A549 (cell line): ENCODE measurements around the gene IGFL4. TPM values are rescaled to one million over a fixed set of nuclear protein-coding genes. Genes with fewer than 3 reads are reported as not detected.

ENCODE experiments used
- ATAC-seq, 2 experiments: fragments of 200-7000 bp in 1 of 2; fragments of >200 bp in 1 of 2; cut with Nextera tagmentation in 1 of 2; cut with Tn5 transposase in 1 of 2; 3 replicates each; pipeline versions ENCODE4 v1.8.0 to v1.9.1; 2018 to 2020; ENCODE audit warnings: mild to moderate bottlenecking in 1 of 2, moderate library complexity in 1 of 2
- CTCF ChIA-PET: fragments of 300-600 bp; sonication (Branson Sonifier 250); formaldehyde crosslinking; extraction: SDS; loops from one replicate; lab custom pipeline; 2021; ENCODE audit warnings: antibody characterized with exemption, inconsistent platforms; lab: Yijun Ruan, JAX
- POLR2A ChIA-PET: fragments of 350-600 bp; formaldehyde crosslinking; extraction: SDS; loops from one replicate; lab custom pipeline; 2021; ENCODE audit warnings: antibody characterized with exemption, inconsistent platforms; lab: Yijun Ruan, JAX
- DNase-seq, 2 experiments: peaks; one replicate each; pipeline versions ENCODE4 v3.0.0 to v3.0.0-alpha.2; 2011 to 2016; ENCODE audit warnings: low read depth in 1 of 2, low spot score in 1 of 2
- FAIRE-seq: peaks from 2 replicates; lab custom pipeline; 2011; peaks lifted over from hg19 to GRCh38; lab: Jason Lieb, UNC
- H3K27ac ChIP-seq, 2 experiments: fragments of >200 bp; sonication (Bioruptor Twin); formaldehyde crosslinking; 3 replicates each; pipeline ENCODE4 v1.5.1; 2016 to 2017
- H3K4me1 ChIP-seq: fragments of >200 bp; sonication (Bioruptor Twin); formaldehyde crosslinking; 3 replicates; pipeline ENCODE4 v1.6.1; 2016
- H3K4me2 ChIP-seq: fragments of >200 bp; sonication (Bioruptor Twin); formaldehyde crosslinking; 3 replicates; pipeline ENCODE4 v1.6.1; 2016
- H3K4me3 ChIP-seq: fragments of >200 bp; sonication (Bioruptor Twin); formaldehyde crosslinking; 3 replicates; pipeline ENCODE4 v1.5.1; 2016
- H3K9me3 ChIP-seq: fragments of >200 bp; sonication (Bioruptor Twin); formaldehyde crosslinking; 3 replicates; pipeline ENCODE4 v1.6.1; 2016
- BHLHE40 ChIP-seq: IDR thresholded peaks from 2 replicates; pipeline ENCODE4 v1.6.1; 2012; ENCODE audit warnings: low read depth, low read length, inconsistent platforms
- CHD4 ChIP-seq: fragments of 200-600 bp; sonication (generic); IDR thresholded peaks from 2 replicates; pipeline ENCODE4 v1.6.1; 2016; ENCODE audit warnings: antibody characterized with exemption, mild to moderate bottlenecking, borderline replicate concordance
- EHF ChIP-seq: fragments of 250-450 bp; sonication (Bioruptor Pico); IDR thresholded peaks from 2 replicates; pipeline ENCODE4 v1.5.0; 2020; ENCODE audit warnings: mild to moderate bottlenecking
- ESRRA ChIP-seq: fragments of 150-350 bp; IDR thresholded peaks from 2 replicates; pipeline ENCODE4 v1.6.1; 2014; ENCODE audit warnings: mild to moderate bottlenecking, low read length, borderline replicate concordance
- FOSB ChIP-seq: fragments of 250-450 bp; sonication (Bioruptor Pico); IDR thresholded peaks from 2 replicates; pipeline ENCODE4 v1.5.0; 2020; ENCODE audit warnings: mild to moderate bottlenecking, moderate library complexity
- FOSL2 ChIP-seq, 2 experiments: fragments of 450-650 bp in 1 of 2; fragments of >200 bp in 1 of 2; sonication (Bioruptor Twin) in 1 of 2; formaldehyde crosslinking; IDR thresholded peaks; 2 replicates each; pipeline versions ENCODE4 v1.5.0 to v1.6.1; 2016 to 2020; ENCODE audit warnings: mild to moderate bottlenecking in 1 of 2, moderate library complexity in 1 of 2
- FOXS1 ChIP-seq: fragments of 250-450 bp; sonication (Bioruptor Pico); IDR thresholded peaks from 2 replicates; pipeline ENCODE4 v1.5.0; 2020; ENCODE audit warnings: mild to moderate bottlenecking, moderate library complexity
- GATA3 ChIP-seq: IDR thresholded peaks from 2 replicates; pipeline ENCODE4 v1.6.1; 2012; ENCODE audit warnings: borderline replicate concordance
- HOXB13 ChIP-seq: fragments of 250-450 bp; sonication (Bioruptor Pico); IDR thresholded peaks from 2 replicates; pipeline ENCODE4 v1.5.0; 2020; ENCODE audit warnings: low read depth, mild to moderate bottlenecking, moderate library complexity
- KDM5A ChIP-seq: fragments of 200-600 bp; sonication (generic); IDR thresholded peaks from 2 replicates; pipeline ENCODE4 v1.6.1; 2016; ENCODE audit warnings: antibody characterized with exemption, mild to moderate bottlenecking
- MYC ChIP-seq: IDR thresholded peaks from 2 replicates; pipeline ENCODE4 v1.6.1; 2012; ENCODE audit warnings: mild to moderate bottlenecking, inconsistent platforms, low read length, improper control_type of control experiment, borderline replicate concordance
- NPAS2 ChIP-seq: fragments of 250-450 bp; sonication (Bioruptor Pico); IDR thresholded peaks from 2 replicates; pipeline ENCODE4 v1.8.0; 2022; ENCODE audit warnings: mild to moderate bottlenecking, moderate library complexity, borderline replicate concordance
- POLR2A ChIP-seq: IDR thresholded peaks from 2 replicates; pipeline ENCODE4 v1.6.1; 2012; ENCODE audit warnings: mild to moderate bottlenecking, low read length
- RCOR1 ChIP-seq: fragments of 150-350 bp; IDR thresholded peaks from 2 replicates; pipeline ENCODE4 v1.6.1; 2014; ENCODE audit warnings: antibody characterized with exemption, low read length, low read depth
- RNF2 ChIP-seq: fragments of 200-600 bp; sonication (generic); IDR thresholded peaks from 2 replicates; pipeline ENCODE4 v1.6.1; 2016; ENCODE audit warnings: low read depth, mild to moderate bottlenecking, antibody characterized with exemption, moderate library complexity, borderline replicate concordance
- SMC3 ChIP-seq: fragments of >200 bp; sonication (Bioruptor Twin); formaldehyde crosslinking; IDR thresholded peaks from 3 replicates; pipeline ENCODE4 v1.6.1; 2018; ENCODE audit warnings: inconsistent platforms
- TFCP2L1 ChIP-seq: fragments of 250-450 bp; sonication (Bioruptor Pico); IDR thresholded peaks from 2 replicates; pipeline ENCODE4 v1.5.0; 2021; ENCODE audit warnings: mild to moderate bottlenecking
- WGBS: methylation state at CpG from one replicate; pipeline ENCODE4 v1.1.6; 2017; ENCODE audit errors: missing lambda C conversion rate; 5-methylcytosine and 5-hydroxymethylcytosine counted together
- polyA plus RNA-seq, 4 experiments: library from polyadenylated mRNA; depleted of rRNA in 3 of 4; stranded (reverse); fragments of >200 nt; fragmentation: RNase III in 1 of 4; extraction: RNeasy Plus Mini Kit Qiagen cat#74134 plus additional on column Dnase treatment in 1 of 4; gene quantifications; 2 replicates in 3 of 4; 3 replicates in 1 of 4; pipeline ENCODE4 v1.2.3, GENCODE V29; 2011 to 2017
- TF ChIP-seq, protein P1 (sequence below): fragments of >200 bp; sonication (Bioruptor Twin); formaldehyde crosslinking; IDR thresholded peaks from 3 replicates; pipeline ENCODE4 v1.5.1; 2016
- TF ChIP-seq, protein P2 (sequence below): IDR thresholded peaks from 2 replicates; pipeline ENCODE4 v1.6.1; 2012; ENCODE audit warnings: low read depth, borderline replicate concordance
- TF ChIP-seq, protein P3 (sequence below): IDR thresholded peaks from 2 replicates; pipeline ENCODE4 v1.6.1; 2012
- TF ChIP-seq, protein P4 (sequence below): fragments of 150-350 bp; IDR thresholded peaks from 2 replicates; pipeline ENCODE4 v1.6.1; 2014; ENCODE audit warnings: low read depth, mild to moderate bottlenecking, low read length
- TF ChIP-seq, protein P5 (sequence below): fragments of 250-450 bp; sonication (Bioruptor Pico); IDR thresholded peaks from 2 replicates; pipeline ENCODE4 v1.5.0; 2020; ENCODE audit warnings: low read depth, mild to moderate bottlenecking, moderate library complexity
- TF ChIP-seq, protein P6 (sequence below): fragments of 250-450 bp; sonication (Bioruptor Pico); IDR thresholded peaks from 2 replicates; pipeline ENCODE4 v1.5.0; 2021; ENCODE audit warnings: mild to moderate bottlenecking, moderate library complexity, borderline replicate concordance
- TF ChIP-seq, protein P7 (sequence below): IDR thresholded peaks from 2 replicates; pipeline ENCODE4 v1.6.1; 2012

The IGFL4 gene
- polyA plus RNA-seq, 2 of the 4 experiments (the other 2 are of a cell fraction), result 1.7 to 3.1 TPM

DNA sequence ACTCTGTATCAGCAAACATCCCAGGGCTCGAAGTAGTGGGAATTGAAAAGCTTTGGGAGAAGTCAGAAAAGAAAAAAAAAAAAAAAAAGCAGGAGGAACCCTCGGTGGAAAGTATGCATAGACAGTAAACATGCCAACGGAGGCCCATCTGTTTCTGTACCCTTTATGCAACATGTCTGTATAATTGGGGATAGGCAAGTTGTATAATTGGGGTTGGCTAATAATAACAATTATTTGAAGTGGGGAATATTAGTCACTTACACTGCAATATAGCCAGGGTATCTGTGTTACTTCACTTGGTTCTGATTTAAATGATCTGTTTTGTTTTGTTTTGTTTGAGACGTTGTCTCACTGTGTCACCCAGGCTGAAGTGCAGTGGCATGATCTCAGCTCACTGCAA lies 12.1 kb upstream of the IGFL4 start:
- Histone ChIP-seq H3K4me3 (no peak overlapping the region), H3K27ac (no peak overlapping the region), H3K4me1 (peaks cover 8% of the 10 kb centered on the region; the same call in 2 of the 3 replicates), H3K4me2 (no peak overlapping the region), H3K9me3 (peaks cover 16% of the 10 kb centered on the region)
- 13% methylated on average over 4 of the region's 4 CpGs for WGBS
- DNase-seq (no peak), ATAC-seq (no peak), FAIRE-seq (no peak)
- POLR2A ChIA-PET, result interaction anchor here (1.1 kb wide), 1 partner anchor 17 kb away, joined by 4 read pairs; no protein-coding TSS in a partner anchor
- TF ChIP-seq, protein P1, sequence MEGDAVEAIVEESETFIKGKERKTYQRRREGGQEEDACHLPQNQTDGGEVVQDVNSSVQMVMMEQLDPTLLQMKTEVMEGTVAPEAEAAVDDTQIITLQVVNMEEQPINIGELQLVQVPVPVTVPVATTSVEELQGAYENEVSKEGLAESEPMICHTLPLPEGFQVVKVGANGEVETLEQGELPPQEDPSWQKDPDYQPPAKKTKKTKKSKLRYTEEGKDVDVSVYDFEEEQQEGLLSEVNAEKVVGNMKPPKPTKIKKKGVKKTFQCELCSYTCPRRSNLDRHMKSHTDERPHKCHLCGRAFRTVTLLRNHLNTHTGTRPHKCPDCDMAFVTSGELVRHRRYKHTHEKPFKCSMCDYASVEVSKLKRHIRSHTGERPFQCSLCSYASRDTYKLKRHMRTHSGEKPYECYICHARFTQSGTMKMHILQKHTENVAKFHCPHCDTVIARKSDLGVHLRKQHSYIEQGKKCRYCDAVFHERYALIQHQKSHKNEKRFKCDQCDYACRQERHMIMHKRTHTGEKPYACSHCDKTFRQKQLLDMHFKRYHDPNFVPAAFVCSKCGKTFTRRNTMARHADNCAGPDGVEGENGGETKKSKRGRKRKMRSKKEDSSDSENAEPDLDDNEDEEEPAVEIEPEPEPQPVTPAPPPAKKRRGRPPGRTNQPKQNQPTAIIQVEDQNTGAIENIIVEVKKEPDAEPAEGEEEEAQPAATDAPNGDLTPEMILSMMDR, result no peak
- TF ChIP-seq FOSL2 (IDR thresholded peaks at IDR 0.05), result no peak
- TF ChIP-seq FOSL2 (CRISPR knock-in tag; IDR thresholded peaks at IDR 0.05), result no peak
- TF ChIP-seq, protein P2, sequence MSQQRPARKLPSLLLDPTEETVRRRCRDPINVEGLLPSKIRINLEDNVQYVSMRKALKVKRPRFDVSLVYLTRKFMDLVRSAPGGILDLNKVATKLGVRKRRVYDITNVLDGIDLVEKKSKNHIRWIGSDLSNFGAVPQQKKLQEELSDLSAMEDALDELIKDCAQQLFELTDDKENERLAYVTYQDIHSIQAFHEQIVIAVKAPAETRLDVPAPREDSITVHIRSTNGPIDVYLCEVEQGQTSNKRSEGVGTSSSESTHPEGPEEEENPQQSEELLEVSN, result no peak
- TF ChIP-seq, protein P3, sequence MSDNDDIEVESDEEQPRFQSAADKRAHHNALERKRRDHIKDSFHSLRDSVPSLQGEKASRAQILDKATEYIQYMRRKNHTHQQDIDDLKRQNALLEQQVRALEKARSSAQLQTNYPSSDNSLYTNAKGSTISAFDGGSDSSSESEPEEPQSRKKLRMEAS, result no peak
- TF ChIP-seq RCOR1, result no peak
- TF ChIP-seq POLR2A, result no peak
- TF ChIP-seq HOXB13 (CRISPR knock-in tag), result no peak
- CTCF ChIA-PET, result interaction anchor here (0.6 to 36.0 kb wide), 8 partner anchors 11 to 1155 kb away, joined by 3 to 713 read pairs (median 12); partner anchors contain the start of gene IGFL4

DNA sequence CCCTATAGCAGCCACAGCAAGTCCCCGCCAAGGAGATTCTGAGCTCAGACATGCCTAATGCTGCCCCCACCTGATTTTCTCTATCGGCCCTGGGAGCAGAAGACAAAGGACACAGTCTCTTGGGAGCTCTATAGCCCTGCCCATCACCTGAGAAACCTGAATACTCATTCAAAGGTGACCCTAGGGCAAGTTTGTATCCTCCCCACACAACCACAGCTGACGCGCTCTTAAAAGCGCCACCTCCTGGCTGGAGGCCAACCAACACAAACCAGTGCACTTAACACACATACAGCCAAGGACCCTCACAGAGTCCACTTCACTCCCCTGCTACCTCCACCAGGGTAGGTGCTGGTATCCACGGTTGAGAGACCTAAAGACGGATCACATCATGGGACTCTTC lies 8.8 kb upstream of the IGFL4 start:
- ChIA-PET CTCF (interaction anchor here (1.2 to 36.0 kb wide), 6 partner anchors 8 to 30 kb away, joined by 4 to 713 read pairs (median 6); partner anchors contain the start of gene IGFL4), POLR2A (no interaction called here)
- TF ChIP-seq TFCP2L1 (CRISPR knock-in tag) (no peak), MYC (no peak), EHF (CRISPR knock-in tag) (no peak), RNF2 (no peak), NPAS2 (CRISPR knock-in tag) (no peak), FOSB (CRISPR knock-in tag) (no peak)
- TF ChIP-seq, protein P4, sequence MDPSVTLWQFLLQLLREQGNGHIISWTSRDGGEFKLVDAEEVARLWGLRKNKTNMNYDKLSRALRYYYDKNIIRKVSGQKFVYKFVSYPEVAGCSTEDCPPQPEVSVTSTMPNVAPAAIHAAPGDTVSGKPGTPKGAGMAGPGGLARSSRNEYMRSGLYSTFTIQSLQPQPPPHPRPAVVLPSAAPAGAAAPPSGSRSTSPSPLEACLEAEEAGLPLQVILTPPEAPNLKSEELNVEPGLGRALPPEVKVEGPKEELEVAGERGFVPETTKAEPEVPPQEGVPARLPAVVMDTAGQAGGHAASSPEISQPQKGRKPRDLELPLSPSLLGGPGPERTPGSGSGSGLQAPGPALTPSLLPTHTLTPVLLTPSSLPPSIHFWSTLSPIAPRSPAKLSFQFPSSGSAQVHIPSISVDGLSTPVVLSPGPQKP, result no peak
- TF ChIP-seq, protein P5, sequence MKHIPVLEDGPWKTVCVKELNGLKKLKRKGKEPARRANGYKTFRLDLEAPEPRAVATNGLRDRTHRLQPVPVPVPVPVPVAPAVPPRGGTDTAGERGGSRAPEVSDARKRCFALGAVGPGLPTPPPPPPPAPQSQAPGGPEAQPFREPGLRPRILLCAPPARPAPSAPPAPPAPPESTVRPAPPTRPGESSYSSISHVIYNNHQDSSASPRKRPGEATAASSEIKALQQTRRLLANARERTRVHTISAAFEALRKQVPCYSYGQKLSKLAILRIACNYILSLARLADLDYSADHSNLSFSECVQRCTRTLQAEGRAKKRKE (CRISPR knock-in tag), result no peak
- Histone ChIP-seq H3K4me3 (no peak overlapping the region), H3K27ac (no peak overlapping the region), H3K4me1 (no peaks in the 10 kb centered on the region), H3K9me3 (peaks cover 46% of the 10 kb centered on the region), H3K4me2 (no peak overlapping the region)
- WGBS, result 60% methylated on average over 7 of the region's 7 CpGs
- DNase-seq (no peak), FAIRE-seq (no peak), ATAC-seq (no peak)

DNA sequence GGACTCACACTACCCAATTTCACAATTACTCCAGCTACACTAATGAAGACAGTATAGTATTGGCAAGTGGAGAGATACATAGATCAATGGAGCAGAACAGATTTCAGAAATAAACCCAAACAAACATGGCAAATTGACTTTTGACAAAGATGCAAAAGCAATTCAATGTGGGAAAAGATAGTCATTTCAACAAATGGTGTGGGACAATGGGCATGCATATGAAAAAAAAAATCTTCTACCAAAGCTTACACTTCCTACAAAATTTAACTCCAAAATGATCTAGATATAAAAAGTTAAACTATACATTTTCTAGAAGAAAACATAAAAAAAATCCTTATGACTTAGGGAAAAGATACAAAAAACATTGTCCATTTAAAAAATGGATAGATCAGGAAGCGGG lies 2.7 kb upstream of the IGFL4 start:
- peaks cover 14% of the 10 kb centered on the region for H3K4me1 ChIP-seq
- WGBS, result 57% methylated on average over 1 of the region's 1 CpG
- no peak for ATAC-seq
- peak; percentile 13 for FAIRE-seq
- H3K27ac ChIP-seq, result no peak overlapping the region
- H3K9me3 ChIP-seq, result peaks cover 62% of the 10 kb centered on the region
- H3K4me2 ChIP-seq, result no peak overlapping the region
- ChIA-PET CTCF (interaction anchor here (0.8 to 36.0 kb wide), 6 partner anchors 10 to 222 kb away, joined by 3 to 713 read pairs (median 20); no protein-coding TSS in a partner anchor), POLR2A (no interaction called here)
- no peak overlapping the region for H3K4me3 ChIP-seq
- DNase-seq, result no peak
- TF ChIP-seq ESRRA (no peak), BHLHE40 (no peak), CHD4 (no peak), FOXS1 (no peak), EHF (CRISPR knock-in tag) (no peak), SMC3 (no peak), GATA3 (no peak), KDM5A (no peak)
- TF ChIP-seq, protein P6, sequence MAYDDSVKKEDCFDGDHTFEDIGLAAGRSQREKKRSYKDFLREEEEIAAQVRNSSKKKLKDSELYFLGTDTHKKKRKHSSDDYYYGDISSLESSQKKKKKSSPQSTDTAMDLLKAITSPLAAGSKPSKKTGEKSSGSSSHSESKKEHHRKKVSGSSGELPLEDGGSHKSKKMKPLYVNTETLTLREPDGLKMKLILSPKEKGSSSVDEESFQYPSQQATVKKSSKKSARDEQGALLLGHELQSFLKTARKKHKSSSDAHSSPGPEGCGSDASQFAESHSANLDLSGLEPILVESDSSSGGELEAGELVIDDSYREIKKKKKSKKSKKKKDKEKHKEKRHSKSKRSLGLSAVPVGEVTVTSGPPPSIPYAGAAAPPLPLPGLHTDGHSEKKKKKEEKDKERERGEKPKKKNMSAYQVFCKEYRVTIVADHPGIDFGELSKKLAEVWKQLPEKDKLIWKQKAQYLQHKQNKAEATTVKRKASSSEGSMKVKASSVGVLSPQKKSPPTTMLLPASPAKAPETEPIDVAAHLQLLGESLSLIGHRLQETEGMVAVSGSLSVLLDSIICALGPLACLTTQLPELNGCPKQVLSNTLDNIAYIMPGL, result no peak
- TF ChIP-seq, protein P1, result no peak
- TF ChIP-seq, protein P7, sequence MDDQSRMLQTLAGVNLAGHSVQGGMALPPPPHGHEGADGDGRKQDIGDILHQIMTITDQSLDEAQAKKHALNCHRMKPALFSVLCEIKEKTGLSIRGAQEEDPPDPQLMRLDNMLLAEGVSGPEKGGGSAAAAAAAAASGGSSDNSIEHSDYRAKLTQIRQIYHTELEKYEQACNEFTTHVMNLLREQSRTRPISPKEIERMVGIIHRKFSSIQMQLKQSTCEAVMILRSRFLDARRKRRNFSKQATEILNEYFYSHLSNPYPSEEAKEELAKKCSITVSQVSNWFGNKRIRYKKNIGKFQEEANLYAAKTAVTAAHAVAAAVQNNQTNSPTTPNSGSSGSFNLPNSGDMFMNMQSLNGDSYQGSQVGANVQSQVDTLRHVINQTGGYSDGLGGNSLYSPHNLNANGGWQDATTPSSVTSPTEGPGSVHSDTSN, result no peak
